ENCODE data around the gene SDCCAG8. TPM values are rescaled to one million over a fixed set of nuclear protein-coding genes. Genes with fewer than 3 reads are reported as not detected.

Gene SDCCAG8
- total and polyA plus RNA-seq, 2 experiments from 2014 or later = 28.3 to 39.3 TPM

- no peak for TF ChIP-seq EZH2phosphoT487 (IDR thresholded peaks at IDR 0.05; ENCODE audit: low read depth, severe bottlenecking, unreplicated experiment)
- no peak for TF ChIP-seq EZH2 (IDR thresholded peaks at IDR 0.05; ENCODE audit: borderline replicate concordance)
- TF ChIP-seq CTCF (IDR thresholded peaks at IDR 0.05; ENCODE audit: poor library complexity) = no peak
- Histone ChIP-seq H3K79me2 (peaks cover 68% of the 10 kb centered on the region), H3K27me3 (no peaks in the 10 kb centered on the region), H3K9me3 (ENCODE audit: low read depth) (no peaks in the 10 kb centered on the region), H3K36me3 (replicated peaks; ENCODE audit: insufficient read depth, low read depth) (no peaks in the 10 kb centered on the region), H3K9me2 (replicated peaks; ENCODE audit: insufficient read depth) (no peaks in the 10 kb centered on the region), H4K20me1 (ENCODE audit: insufficient read depth, poor library complexity, severe bottlenecking) (peaks cover 3% of the 10 kb centered on the region), H3K4me3 (no peak overlapping the region), H3K4me2 (no peak overlapping the region), H2AFZ (no peak overlapping the region), H3K4me1 (ENCODE audit: insufficient read depth) (no peaks in the 10 kb centered on the region), H3K27ac (no peak overlapping the region)
- no peak for DNase-seq (ENCODE audit: low spot score)
- 88% methylated on average over 7 of the region's 7 CpGs for WGBS (ENCODE audit: low lambda C conversion rate, missing lambda C conversion rate)
These were observed 2.9 kb downstream of the SDCCAG8 start for GRCh38 chr1:243258731-243259130.

GRCh38 chr1:243260221-243260880, 4.5 kb downstream of the SDCCAG8 start:
- H3K79me2 ChIP-seq = peaks cover 62% of the 10 kb centered on the region
- no peak overlapping the region for H2AFZ ChIP-seq
- H3K4me3 ChIP-seq = no peak overlapping the region
- H3K27me3 ChIP-seq = no peaks in the 10 kb centered on the region
- H3K9me3 ChIP-seq (ENCODE audit: low read depth) = no peaks in the 10 kb centered on the region
- TF ChIP-seq EZH2 (IDR thresholded peaks at IDR 0.05; ENCODE audit: borderline replicate concordance) (no peak), EZH2phosphoT487 (IDR thresholded peaks at IDR 0.05; ENCODE audit: low read depth, severe bottlenecking, unreplicated experiment) (no peak), CTCF (IDR thresholded peaks at IDR 0.05; ENCODE audit: poor library complexity) (no peak)
- no peak for DNase-seq (ENCODE audit: low spot score)
- H3K4me1 ChIP-seq (ENCODE audit: insufficient read depth) = no peaks in the 10 kb centered on the region
- no peaks in the 10 kb centered on the region for H3K36me3 ChIP-seq (replicated peaks; ENCODE audit: insufficient read depth, low read depth)
- H4K20me1 ChIP-seq (ENCODE audit: insufficient read depth, poor library complexity, severe bottlenecking) = no peaks in the 10 kb centered on the region
- no peak overlapping the region for H3K4me2 ChIP-seq
- H3K27ac ChIP-seq = no peak overlapping the region
- no peaks in the 10 kb centered on the region for H3K9me2 ChIP-seq (replicated peaks; ENCODE audit: insufficient read depth)
- 65% methylated on average over 4 of the region's 4 CpGs for WGBS (ENCODE audit: low lambda C conversion rate, missing lambda C conversion rate)

GRCh38 chr1:243261390-243261789, 5.5 kb downstream of the SDCCAG8 start:
- H3K4me1 ChIP-seq (ENCODE audit: insufficient read depth) = no peaks in the 10 kb centered on the region
- H2AFZ ChIP-seq = no peak overlapping the region
- H4K20me1 ChIP-seq (ENCODE audit: insufficient read depth, poor library complexity, severe bottlenecking) = no peaks in the 10 kb centered on the region
- DNase-seq (ENCODE audit: low spot score) = no peak
- H3K36me3 ChIP-seq (replicated peaks; ENCODE audit: insufficient read depth, low read depth) = no peaks in the 10 kb centered on the region
- no peak overlapping the region for H3K4me2 ChIP-seq
- H3K27me3 ChIP-seq = no peaks in the 10 kb centered on the region
- H3K4me3 ChIP-seq = no peak overlapping the region
- peaks cover 66% of the 10 kb centered on the region for H3K79me2 ChIP-seq
- TF ChIP-seq EZH2phosphoT487 (IDR thresholded peaks at IDR 0.05; ENCODE audit: low read depth, severe bottlenecking, unreplicated experiment) = no peak
- TF ChIP-seq EZH2 (IDR thresholded peaks at IDR 0.05; ENCODE audit: borderline replicate concordance) = no peak
- no peak for TF ChIP-seq CTCF (IDR thresholded peaks at IDR 0.05; ENCODE audit: poor library complexity)
- no peaks in the 10 kb centered on the region for H3K9me2 ChIP-seq (replicated peaks; ENCODE audit: insufficient read depth)
- H3K27ac ChIP-seq = no peak overlapping the region
- 93% methylated on average over 1 of the region's 1 CpG for WGBS (ENCODE audit: low lambda C conversion rate, missing lambda C conversion rate)
- no peaks in the 10 kb centered on the region for H3K9me3 ChIP-seq (ENCODE audit: low read depth)
